CD4-positive, alpha-beta T cell treated with Interleukin-21 for 1 hour (primary cell): Measurements from ENCODE around the gene MT1H.

Experiments used
- DNase-seq: peaks from one replicate; pipeline ENCODE4 v3.0.0-alpha.2; 2020

The MT1H gene

GRCh38 chr16:56636616-56637413 is 32.8 kb upstream of the MT1H start:
- DNase-seq: no peak

GRCh38 chr16:56637814-56638750 is 31.5 kb upstream of the MT1H start, which contains the start of gene MT1A:
Gene MT1A (plus strand): TSS chr16:56638666. CDS start chr16:56638739, 73 bp downstream.
- no peak for DNase-seq

GRCh38 chr16:56639045-56639444 is 30.6 kb upstream of the MT1H start:
- DNase-seq: no peak

- no peak for DNase-seq
These were observed 29.5 kb upstream of the MT1H start for GRCh38 chr16:56640076-56640475.

- no peak for DNase-seq
These were observed 28.4 kb upstream of the MT1H start for GRCh38 chr16:56641166-56641565.

GRCh38 chr16:56643080-56643778 is 26.4 kb upstream of the MT1H start:
- peak; percentile 81 for DNase-seq

GRCh38 chr16:56643833-56644232 is 25.8 kb upstream of the MT1H start:
- DNase-seq: no peak

GRCh38 chr16:56645311-56645710 is 24.3 kb upstream of the MT1H start:
- no peak for DNase-seq

GRCh38 chr16:56645838-56646237 is 23.8 kb upstream of the MT1H start:
- DNase-seq: no peak

GRCh38 chr16:56647641-56648431 is 21.8 kb upstream of the MT1H start:
- no peak for DNase-seq

- DNase-seq: no peak
These were observed 20.3 kb upstream of the MT1H start for GRCh38 chr16:56649271-56649670.

- no peak for DNase-seq
These were observed 19.8 kb upstream of the MT1H start for GRCh38 chr16:56649820-56650219.

- no peak for DNase-seq
These were observed 18.0 kb upstream of the MT1H start, which contains the start of gene MT1B for GRCh38 chr16:56651586-56651985. Gene MT1B (plus strand): TSS chr16:56651886. CDS start chr16:56651954, 68 bp downstream.

GRCh38 chr16:56652600-56652999 is 17.0 kb upstream of the MT1H start:
- DNase-seq: no peak

- no peak for DNase-seq
These were observed 16.4 kb upstream of the MT1H start for GRCh38 chr16:56653218-56653617.

- peak; percentile 72 for DNase-seq
These were observed 11.9 kb upstream of the MT1H start, which contains the start of gene MT1F for GRCh38 chr16:56657555-56658326. Gene MT1F (plus strand): TSS chr16:56657959. CDS start chr16:56658059, 100 bp downstream.

GRCh38 chr16:56658327-56658875 is 11.2 kb upstream of the MT1H start:
- no peak for DNase-seq

GRCh38 chr16:56662357-56663354 is 7.0 kb upstream of the MT1H start:
- peak; percentile 28 for DNase-seq

- no peak for DNase-seq
These were observed 5.1 kb upstream of the MT1H start for GRCh38 chr16:56664506-56664905.
